Keratinocyte (primary cell): ENCODE measurements around the gene TAGLN2. TPM values are rescaled to one million over a fixed set of nuclear protein-coding genes. Genes with fewer than 3 reads are reported as not detected.
A peak's percentile ranks its signal among the peaks of the same experiment; 100 is the strongest.

ENCODE experiments used
- DNase-seq: peaks from one replicate; pipeline ENCODE4 v3.0.0-alpha.2; 2011; ENCODE audit warnings: low read depth, missing footprints, low spot score
- FAIRE-seq: peaks from 2 replicates; lab custom pipeline; 2011; peaks lifted over from hg19 to GRCh38; lab: Jason Lieb, UNC
- H2AFZ ChIP-seq: 2 replicates; pipeline ENCODE4 v1.6.0; 2012; ENCODE audit warnings: low read length, control low read depth, inconsistent platforms; ENCODE audit not compliant: control insufficient read depth
- H3K27ac ChIP-seq: 2 replicates; pipeline ENCODE4 v1.5.1; 2011; ENCODE audit warnings: low read length; ENCODE audit not compliant: control insufficient read depth, insufficient read depth
- H3K27me3 ChIP-seq: 3 replicates; pipeline ENCODE4 v1.6.0; 2011; ENCODE audit warnings: low read length; ENCODE audit not compliant: control insufficient read depth, insufficient read depth; ENCODE audit errors: extremely low read depth
- H3K36me3 ChIP-seq, 2 experiments: 2 replicates in 1 of 2; 3 replicates in 1 of 2; pipeline ENCODE4 v1.5.1; 2011; ENCODE audit warnings: low read length in 2 of 2, mild to moderate bottlenecking in 1 of 2; ENCODE audit not compliant: control insufficient read depth in 2 of 2, insufficient read depth in 2 of 2; ENCODE audit errors: extremely low read depth in 1 of 2
- H3K4me1 ChIP-seq: 3 replicates; pipeline ENCODE4 v1.5.1; 2011; ENCODE audit warnings: low read length; ENCODE audit not compliant: control insufficient read depth, insufficient read depth; ENCODE audit errors: extremely low read depth
- H3K4me2 ChIP-seq: 3 replicates; pipeline ENCODE4 v1.6.0; 2011; ENCODE audit warnings: low read depth, low read length; ENCODE audit not compliant: control insufficient read depth, insufficient read depth; ENCODE audit errors: extremely low read depth
- H3K4me3 ChIP-seq, 3 experiments: fragments of 200-600 bp in 1 of 3; sonication (generic) in 1 of 3; 2 replicates in 2 of 3; 3 replicates in 1 of 3; pipeline ENCODE4 v1.5.1; 2011 to 2016; ENCODE audit warnings: low read length in 3 of 3, mild to moderate bottlenecking in 3 of 3, control low read depth in 2 of 3, inconsistent platforms in 1 of 3, low read depth in 1 of 3, mixed read lengths in 1 of 3, mixed run types in 1 of 3, moderate library complexity in 1 of 3; ENCODE audit not compliant: control insufficient read depth in 2 of 3, insufficient read depth in 2 of 3; ENCODE audit errors: extremely low read depth in 1 of 3
- H3K79me2 ChIP-seq: 2 replicates; pipeline ENCODE4 v1.6.0; 2012; ENCODE audit warnings: low read length; ENCODE audit not compliant: control insufficient read depth, insufficient read depth
- H3K9ac ChIP-seq: 3 replicates; pipeline ENCODE4 v1.6.0; 2011; ENCODE audit warnings: low read length; ENCODE audit not compliant: control insufficient read depth, insufficient read depth; ENCODE audit errors: extremely low read depth
- H3K9me1 ChIP-seq: 3 replicates; pipeline ENCODE4 v1.6.0; 2011; ENCODE audit warnings: low read length; ENCODE audit not compliant: control insufficient read depth, insufficient read depth; ENCODE audit errors: extremely low read depth
- H3K9me3 ChIP-seq: 2 replicates; pipeline ENCODE4 v1.5.1; 2012; ENCODE audit warnings: low read depth, low read length; ENCODE audit not compliant: control insufficient read depth
- H4K20me1 ChIP-seq: 3 replicates; pipeline ENCODE4 v1.6.0; 2011; ENCODE audit warnings: low read length; ENCODE audit not compliant: control insufficient read depth, insufficient read depth; ENCODE audit errors: extremely low read depth
- CTCF ChIP-seq, 3 experiments: IDR thresholded peaks in 1 of 3; conservative IDR thresholded peaks in 1 of 3; optimal IDR thresholded peaks in 1 of 3; 2 replicates in 2 of 3; 3 replicates in 1 of 3; pipeline versions ENCODE3 to v1.5.1; 2011; ENCODE audit warnings: low read length in 3 of 3, mild to moderate bottlenecking in 3 of 3, moderate library complexity in 2 of 3, control low read depth in 1 of 3, inconsistent platforms in 1 of 3; ENCODE audit not compliant: insufficient read depth in 2 of 3; ENCODE audit errors: extremely low read depth in 1 of 3
- EZH2 ChIP-seq: IDR thresholded peaks from one replicate; pipeline ENCODE4 v1.6.1; 2012; ENCODE audit warnings: inconsistent platforms, mild to moderate bottlenecking, low read length, moderate library complexity
- dilution Hi-C: fragments of 300-500 bp; cut with MboI; formaldehyde crosslinking; loops from one replicate; pipeline ENCODE4 v1.7.0; 2020; ENCODE audit warnings: low sequenced_read_pairs; ENCODE audit not compliant: extremely low pct_ligation_motif_present
- polyA plus RNA-seq, 5 experiments: library from polyadenylated mRNA; depleted of rRNA in 3 of 5; stranded (reverse) in 3 of 5; stranded (forward) in 1 of 5; unstranded in 1 of 5; fragments of >200 nt; gene quantifications; 1 replicate in 1 of 5; 2 replicates in 3 of 5; 3 replicates in 1 of 5; pipeline versions ENCODE4 v1.2.1 to v1.2.3, GENCODE V29; 2011 to 2012; ENCODE audit warnings: missing spikeins in 2 of 5, low read depth in 1 of 5, low replicate concordance in 1 of 5

Gene TAGLN2
- polyA plus RNA-seq, 1 donor (not counting 4 experiments of a cell fraction or from before 2014, with no cell fraction given) = 709 TPM

GRCh38 chr1:159879977-159880376, 45.3 kb downstream of the TAGLN2 start:
- TF ChIP-seq EZH2 (no peak), CTCF (optimal IDR thresholded peaks at IDR 0.05 in 1 of 3, IDR thresholded peaks at IDR 0.05 in 1 of 3, conservative IDR thresholded peaks at IDR 0.05 in 1 of 3; ENCODE audit: extremely low read depth in 1 of 3, insufficient read depth in 2 of 3, low read length in 3 of 3) (no peak)
- Histone ChIP-seq H3K9ac (no peak overlapping the region), H3K4me1 (peaks cover 39% of the 10 kb centered on the region), H2AFZ (peak overlapping the region; percentile 32), H3K9me3 (no peaks in the 10 kb centered on the region), H3K36me3 (no peaks in the 10 kb centered on the region), H4K20me1 (no peaks in the 10 kb centered on the region), H3K79me2 (no peaks in the 10 kb centered on the region), H3K9me1 (no peaks in the 10 kb centered on the region), H3K4me2 (peak overlapping the region; percentile 73), H3K4me3 (peak overlapping the region in 1 of 3 experiments; percentile 6), H3K27ac (peak overlapping the region; percentile 48), H3K27me3 (no peaks in the 10 kb centered on the region)
- FAIRE-seq (peak; percentile 62), DNase-seq (no peak)
- dilution Hi-C loops = no loop called here

GRCh38 chr1:159879136-159879535, 46.2 kb downstream of the TAGLN2 start:
- no peaks in the 10 kb centered on the region for H3K36me3 ChIP-seq
- H3K9ac ChIP-seq = no peak overlapping the region
- H3K4me1 ChIP-seq = peaks cover 39% of the 10 kb centered on the region
- no peaks in the 10 kb centered on the region for H3K9me3 ChIP-seq
- DNase-seq (no peak), FAIRE-seq (no peak)
- H3K79me2 ChIP-seq = no peaks in the 10 kb centered on the region
- H3K9me1 ChIP-seq = no peaks in the 10 kb centered on the region
- H3K27me3 ChIP-seq = no peaks in the 10 kb centered on the region
- H3K27ac ChIP-seq = no peak overlapping the region
- H2AFZ ChIP-seq = no peak overlapping the region
- TF ChIP-seq EZH2 = no peak
- TF ChIP-seq CTCF (optimal IDR thresholded peaks at IDR 0.05 in 1 of 3, IDR thresholded peaks at IDR 0.05 in 1 of 3, conservative IDR thresholded peaks at IDR 0.05 in 1 of 3; ENCODE audit: extremely low read depth in 1 of 3, insufficient read depth in 2 of 3, low read length in 3 of 3) = no peak
- no peaks in the 10 kb centered on the region for H4K20me1 ChIP-seq
- H3K4me2 ChIP-seq = no peak overlapping the region
- dilution Hi-C loops = no loop called here
- no peak overlapping the region for H3K4me3 ChIP-seq
